AG09309 (cell line): ENCODE results near the gene GTF2I.

Source experiments
- DNase-seq: peaks from one replicate; pipeline ENCODE4 v3.0.0-alpha.2; 2010; ENCODE audit warnings: low read depth
- H3K4me3 ChIP-seq: 2 replicates; pipeline ENCODE4 v1.5.1; 2011; ENCODE audit warnings: mild to moderate bottlenecking, low read depth, low read length, moderate library complexity; ENCODE audit not compliant: control insufficient read depth
- TF ChIP-seq, protein P1 (sequence below): IDR thresholded peaks from 2 replicates; pipeline ENCODE4 v1.5.1; 2011; ENCODE audit warnings: mild to moderate bottlenecking, low read depth, low read length, inconsistent platforms; ENCODE audit not compliant: insufficient read depth, control insufficient read depth; ENCODE audit errors: missing control alignments

GTF2I gene

DNA sequence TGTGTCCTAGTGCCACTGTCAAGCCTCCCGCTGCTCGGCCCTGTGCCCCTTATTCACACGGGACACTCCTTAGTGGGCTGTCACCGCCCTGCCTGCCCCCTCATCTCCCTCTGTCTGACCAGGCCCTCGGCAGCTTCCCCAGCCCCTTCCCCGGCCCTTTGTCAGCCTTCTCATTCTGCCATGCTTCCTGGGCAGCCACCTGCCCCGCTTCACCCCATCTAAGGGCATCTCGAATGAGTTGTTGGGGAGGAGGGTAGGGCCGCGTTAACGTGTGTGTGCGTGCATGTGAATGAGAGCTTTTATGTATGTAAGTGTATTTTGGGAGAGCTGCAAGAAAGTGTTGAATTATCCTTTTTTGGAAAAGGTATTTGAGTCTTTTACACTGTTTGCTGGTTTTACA lies 49.7 kb downstream of the GTF2I start:
- DNase-seq, result no peak
- TF ChIP-seq, protein P1, sequence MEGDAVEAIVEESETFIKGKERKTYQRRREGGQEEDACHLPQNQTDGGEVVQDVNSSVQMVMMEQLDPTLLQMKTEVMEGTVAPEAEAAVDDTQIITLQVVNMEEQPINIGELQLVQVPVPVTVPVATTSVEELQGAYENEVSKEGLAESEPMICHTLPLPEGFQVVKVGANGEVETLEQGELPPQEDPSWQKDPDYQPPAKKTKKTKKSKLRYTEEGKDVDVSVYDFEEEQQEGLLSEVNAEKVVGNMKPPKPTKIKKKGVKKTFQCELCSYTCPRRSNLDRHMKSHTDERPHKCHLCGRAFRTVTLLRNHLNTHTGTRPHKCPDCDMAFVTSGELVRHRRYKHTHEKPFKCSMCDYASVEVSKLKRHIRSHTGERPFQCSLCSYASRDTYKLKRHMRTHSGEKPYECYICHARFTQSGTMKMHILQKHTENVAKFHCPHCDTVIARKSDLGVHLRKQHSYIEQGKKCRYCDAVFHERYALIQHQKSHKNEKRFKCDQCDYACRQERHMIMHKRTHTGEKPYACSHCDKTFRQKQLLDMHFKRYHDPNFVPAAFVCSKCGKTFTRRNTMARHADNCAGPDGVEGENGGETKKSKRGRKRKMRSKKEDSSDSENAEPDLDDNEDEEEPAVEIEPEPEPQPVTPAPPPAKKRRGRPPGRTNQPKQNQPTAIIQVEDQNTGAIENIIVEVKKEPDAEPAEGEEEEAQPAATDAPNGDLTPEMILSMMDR, result no peak
- no peak overlapping the region for H3K4me3 ChIP-seq

DNA sequence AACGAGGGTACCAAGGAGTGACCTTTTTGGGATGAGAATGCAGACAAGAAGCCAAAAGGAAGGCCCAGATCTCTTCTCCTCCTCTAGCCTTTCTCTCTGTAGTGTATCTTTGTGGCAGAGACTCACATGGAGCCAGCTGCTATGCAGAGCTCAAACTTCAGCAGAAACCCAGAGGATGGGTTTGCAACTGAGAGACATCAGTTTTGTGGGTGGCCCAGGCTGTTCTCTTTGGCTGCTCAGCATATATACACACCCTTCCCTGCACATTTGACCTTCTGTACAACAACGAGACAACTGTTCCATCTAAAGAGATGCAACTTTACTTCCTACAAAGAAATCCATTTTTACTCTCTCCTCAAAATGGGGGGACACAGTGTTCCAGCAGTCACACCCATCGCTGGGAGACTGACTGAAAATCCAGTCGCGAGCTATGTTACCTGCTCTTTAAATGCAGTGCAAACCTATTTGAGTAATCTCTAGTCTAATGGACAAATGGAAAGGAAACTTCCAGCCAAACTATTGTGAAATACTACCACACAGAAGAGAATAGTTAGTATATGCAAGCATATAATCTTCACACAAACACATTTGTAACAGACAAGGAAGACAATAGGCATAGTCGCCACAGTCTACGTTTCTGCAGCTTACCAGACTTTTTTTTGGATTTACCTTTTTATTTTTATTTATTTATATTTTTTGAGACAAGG lies 51.2 kb downstream of the GTF2I start:
- H3K4me3 ChIP-seq, result no peak overlapping the region
- no peak for DNase-seq
- TF ChIP-seq, protein P1, result no peak

- H3K4me3 ChIP-seq, result no peak overlapping the region
- no peak for DNase-seq
- TF ChIP-seq, protein P1, result no peak
Observed at GRCh38 chr7:74709880-74710671, 52.6 kb downstream of the GTF2I start.

DNA sequence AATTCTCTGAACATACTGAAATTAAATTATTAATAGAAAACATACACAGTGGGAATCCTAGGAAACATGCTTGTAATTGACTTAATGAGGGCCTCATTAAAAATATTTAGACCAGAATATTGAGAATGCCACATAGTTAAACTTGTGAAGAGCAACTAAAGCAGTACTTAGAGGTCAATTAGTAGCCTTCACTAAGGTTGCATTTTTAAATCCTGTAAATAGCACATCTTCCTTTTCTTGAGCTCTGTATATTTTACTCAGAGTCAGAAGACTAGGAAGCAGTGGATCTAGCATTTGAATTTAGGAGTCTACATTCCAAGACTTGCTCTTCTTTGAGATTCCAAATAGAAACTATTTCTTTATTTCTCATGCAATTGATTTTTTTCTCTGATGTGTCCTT lies 56.0 kb downstream of the GTF2I start:
- no peak for DNase-seq
- TF ChIP-seq, protein P1, result no peak

DNA sequence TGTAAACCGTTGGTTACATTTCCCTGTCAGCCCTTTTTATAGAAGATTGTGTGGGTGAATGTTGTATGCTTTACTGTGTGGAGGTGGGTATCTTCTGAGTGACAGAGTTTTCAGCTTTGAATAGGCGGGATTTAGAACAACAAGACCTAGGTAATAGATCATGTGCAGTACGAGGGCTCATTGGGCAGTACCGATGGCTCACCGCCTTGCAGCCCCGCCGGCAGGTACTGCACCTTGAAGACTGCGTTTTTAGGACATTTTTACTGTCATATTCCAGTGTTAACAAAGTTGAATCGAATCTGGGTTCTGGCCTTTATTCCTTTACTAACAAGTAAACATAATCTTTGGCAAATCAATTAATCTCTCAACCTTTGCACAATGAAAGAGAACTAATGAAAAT lies 60.4 kb downstream of the GTF2I start:
- TF ChIP-seq, protein P1, result no peak
- H3K4me3 ChIP-seq, result no peak overlapping the region
- DNase-seq, result no peak

More for the DNA sequence above, 56.0 kb downstream of the GTF2I start:
- H3K4me3 ChIP-seq, result no peak overlapping the region

GRCh38 chr7:74718336-74718735 lies 60.8 kb downstream of the GTF2I start:
- no peak overlapping the region for H3K4me3 ChIP-seq
- TF ChIP-seq, protein P1, result no peak
- no peak for DNase-seq
